Fibroblast of lung (primary cell): Measurements from ENCODE around the gene TMCC3.

ENCODE experiments used
- CTCF ChIP-seq, 2 donors: IDR thresholded peaks in 1 of 2; conservative IDR thresholded peaks in 1 of 2; 1 replicate in 1 of 2; 2 replicates in 1 of 2; pipeline ENCODE4 v1.5.1; 2011 to 2012; ENCODE audit warnings: low read length in 2 of 2, control low read depth in 1 of 2, inconsistent platforms in 1 of 2, low read depth in 1 of 2, mild to moderate bottlenecking in 1 of 2
- EZH2 ChIP-seq: IDR thresholded peaks from 2 replicates; pipeline ENCODE4 v1.5.1; 2012; ENCODE audit warnings: low read length, control low read depth, mild to moderate bottlenecking; ENCODE audit errors: missing control alignments

- no peak for TF ChIP-seq CTCF (conservative IDR thresholded peaks at IDR 0.05 in 1 of 2, IDR thresholded peaks at IDR 0.05 in 1 of 2; ENCODE audit: low read depth in 1 of 2, low read length in 2 of 2)
- TF ChIP-seq EZH2 = no peak
Observed at GRCh38 chr12:94689646-94690036, 39.3 kb upstream of the TMCC3 start.
